Hepatocyte (in vitro differentiated cells): ENCODE data around the gene ZFP92.

ENCODE experiments used
- CTCF ChIP-seq: fragments of 200-600 bp; sonication (generic); IDR thresholded peaks from 2 replicates; pipeline ENCODE4 v1.5.1; 2016; ENCODE audit warnings: antibody characterized with exemption, mild to moderate bottlenecking; ENCODE audit not compliant: poor library complexity
- EZH2 ChIP-seq: fragments of 200-600 bp; sonication (generic); IDR thresholded peaks from 2 replicates; pipeline ENCODE4 v1.6.1; 2016; ENCODE audit warnings: antibody characterized with exemption, mild to moderate bottlenecking, borderline replicate concordance
- EZH2phosphoT487 ChIP-seq: fragments of 200-600 bp; sonication (generic); IDR thresholded peaks from one replicate; pipeline ENCODE4 v1.6.1; 2018; ENCODE audit warnings: antibody characterized with exemption, mild to moderate bottlenecking, low read depth, moderate library complexity; ENCODE audit not compliant: unreplicated experiment, severe bottlenecking

- TF ChIP-seq CTCF (no peak), EZH2 (no peak), EZH2phosphoT487 (no peak)
Observed at GRCh38 chrX:153448556-153449367, 37.5 kb downstream of the ZFP92 start.
